Measurements from ENCODE around the gene ACBD6. TPM values are rescaled to one million over a fixed set of nuclear protein-coding genes. Genes with fewer than 3 reads are reported as not detected.

Gene ACBD6
- total and polyA plus RNA-seq, 2 experiments from 2014 or later, result 27.3 to 44.2 TPM

GRCh38 chr1:180504186-180504585 lies 1.8 kb upstream of the ACBD6 start:
- H3K4me2 ChIP-seq (ENCODE audit: unreplicated experiment), result no peak overlapping the region
- H3K4me3 ChIP-seq, result no peak overlapping the region
- no peaks in the 10 kb centered on the region for H3K9me3 ChIP-seq (ENCODE audit: low read depth)
- no peaks in the 10 kb centered on the region for H4K20me1 ChIP-seq (ENCODE audit: insufficient read depth)
- no peak overlapping the region for H2AFZ ChIP-seq
- H3K9me2 ChIP-seq (ENCODE audit: insufficient read depth), result no peaks in the 10 kb centered on the region
- H3K4me1 ChIP-seq (ENCODE audit: insufficient read depth), result peaks cover 32% of the 10 kb centered on the region
- in situ Hi-C loops (cut with MboI), result no loop called here
- peaks cover 29% of the 10 kb centered on the region for H3K79me2 ChIP-seq (ENCODE audit: insufficient read depth)
- H3K36me3 ChIP-seq (ENCODE audit: low read depth), result no peaks in the 10 kb centered on the region
- H3K27ac ChIP-seq, result no peak overlapping the region
- whole genome bisulfite sequencing, 2 experiments (ENCODE audit: low coverage in 1 of 2, low lambda C conversion rate in 2 of 2, missing lambda C conversion rate in 2 of 2), result 93 to 98% methylated on average over 3 of the region's 3 CpGs
- TF ChIP-seq EZH2phosphoT487 (IDR thresholded peaks at IDR 0.05; ENCODE audit: insufficient read depth, low read depth), result no peak
- no peak for TF ChIP-seq EZH2 (IDR thresholded peaks at IDR 0.05; ENCODE audit: insufficient read depth, poor library complexity, severe bottlenecking)
- no peaks in the 10 kb centered on the region for H3K27me3 ChIP-seq (replicated peaks; ENCODE audit: insufficient read depth)
- no peak overlapping the region for H3K9ac ChIP-seq
- H3F3A ChIP-seq (ENCODE audit: insufficient read depth), result peaks cover 12% of the 10 kb centered on the region
- DNase-seq, result no peak

GRCh38 chr1:180503280-180503862 lies 994 bp upstream of the ACBD6 start:
- peak overlapping the region; percentile 95 for H3K4me2 ChIP-seq (ENCODE audit: unreplicated experiment)
- no peaks in the 10 kb centered on the region for H3K9me2 ChIP-seq (ENCODE audit: insufficient read depth)
- peak overlapping the region; percentile 92 for H3K27ac ChIP-seq
- 0 out of 2 replicates have a peak, but pooled peaks cover under 1% of the 10 kb centered on the region for H3K36me3 ChIP-seq (ENCODE audit: low read depth)
- peak overlapping the region; percentile 99 for H2AFZ ChIP-seq
- no peaks in the 10 kb centered on the region for H4K20me1 ChIP-seq (ENCODE audit: insufficient read depth)
- H3K4me3 ChIP-seq, result peak overlapping the region; percentile 98
- H3F3A ChIP-seq (ENCODE audit: insufficient read depth), result peaks cover 12% of the 10 kb centered on the region
- no peaks in the 10 kb centered on the region for H3K9me3 ChIP-seq (ENCODE audit: low read depth)
- no peaks in the 10 kb centered on the region for H3K27me3 ChIP-seq (replicated peaks; ENCODE audit: insufficient read depth)
- TF ChIP-seq EZH2phosphoT487 (IDR thresholded peaks at IDR 0.05; ENCODE audit: insufficient read depth, low read depth), result no peak
- no peak for TF ChIP-seq EZH2 (IDR thresholded peaks at IDR 0.05; ENCODE audit: insufficient read depth, poor library complexity, severe bottlenecking)
- 8 to 10% methylated on average over 8 of the region's 8 CpGs for WGBS, 2 experiments (ENCODE audit: low coverage in 1 of 2, low lambda C conversion rate in 2 of 2, missing lambda C conversion rate in 2 of 2)
- H3K79me2 ChIP-seq (ENCODE audit: insufficient read depth), result peaks cover 37% of the 10 kb centered on the region
- in situ Hi-C loops (cut with MboI), result no loop called here
- peak; percentile 54 for DNase-seq
- peak overlapping the region; percentile 95 for H3K9ac ChIP-seq
- peaks cover 36% of the 10 kb centered on the region for H3K4me1 ChIP-seq (ENCODE audit: insufficient read depth)

- Histone ChIP-seq H3K4me2 (ENCODE audit: unreplicated experiment) (peak overlapping the region; percentile 95), H2AFZ (peak overlapping the region; percentile 99), H4K20me1 (ENCODE audit: insufficient read depth) (no peaks in the 10 kb centered on the region), H3K9me3 (ENCODE audit: low read depth) (no peaks in the 10 kb centered on the region), H3K36me3 (ENCODE audit: low read depth) (0 out of 2 replicates have a peak, but pooled peaks cover 4% of the 10 kb centered on the region), H3K27me3 (replicated peaks; ENCODE audit: insufficient read depth) (no peaks in the 10 kb centered on the region), H3K4me3 (peak overlapping the region; percentile 98), H3K4me1 (ENCODE audit: insufficient read depth) (peaks cover 29% of the 10 kb centered on the region), H3K79me2 (ENCODE audit: insufficient read depth) (peaks cover 52% of the 10 kb centered on the region), H3F3A (ENCODE audit: insufficient read depth) (peaks cover 12% of the 10 kb centered on the region), H3K27ac (peak overlapping the region; percentile 92), H3K9ac (peak overlapping the region; percentile 95), H3K9me2 (ENCODE audit: insufficient read depth) (no peaks in the 10 kb centered on the region)
- WGBS, 2 experiments (ENCODE audit: low coverage in 1 of 2, low lambda C conversion rate in 2 of 2, missing lambda C conversion rate in 2 of 2), result 0% methylated on average over 13 to 18 of the region's 18 CpGs
- peak; percentile 81 for DNase-seq
- no peak for TF ChIP-seq EZH2phosphoT487 (IDR thresholded peaks at IDR 0.05; ENCODE audit: insufficient read depth, low read depth)
- no peak for TF ChIP-seq EZH2 (IDR thresholded peaks at IDR 0.05; ENCODE audit: insufficient read depth, poor library complexity, severe bottlenecking)
- in situ Hi-C loops (cut with MboI), result no loop called here
These were observed 464 bp downstream of the ACBD6 start for GRCh38 chr1:180501865-180502360.

DNA sequence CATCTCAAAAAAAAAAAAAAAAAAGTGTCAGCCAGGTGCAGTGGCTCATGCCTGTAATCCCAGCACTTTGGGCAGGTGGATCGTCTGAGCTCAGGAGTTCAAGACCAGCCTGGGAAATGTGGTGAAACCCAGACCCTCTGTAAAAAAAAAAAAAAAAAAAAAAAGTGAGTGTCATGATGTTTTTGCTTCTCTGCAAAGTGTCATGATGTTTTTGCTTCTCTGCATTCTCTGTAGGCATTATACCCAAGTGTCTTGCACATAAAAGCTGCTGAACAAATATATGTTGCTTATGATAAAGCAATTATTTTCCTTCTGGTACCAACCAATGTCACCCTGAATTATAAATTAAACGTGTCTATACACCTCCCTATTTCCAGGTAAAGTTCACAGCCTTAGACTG lies 1.7 kb downstream of the ACBD6 start:
- H3K79me2 ChIP-seq (ENCODE audit: insufficient read depth), result peaks cover 63% of the 10 kb centered on the region
- WGBS, 2 experiments (ENCODE audit: low coverage in 1 of 2, low lambda C conversion rate in 2 of 2, missing lambda C conversion rate in 2 of 2), result 96 to 98% methylated on average over 2 of the region's 2 CpGs

More for the DNA sequence above, 1.7 kb downstream of the ACBD6 start:
- Histone ChIP-seq H3F3A (ENCODE audit: insufficient read depth) (peaks cover 12% of the 10 kb centered on the region), H3K9me2 (ENCODE audit: insufficient read depth) (no peaks in the 10 kb centered on the region), H4K20me1 (ENCODE audit: insufficient read depth) (no peaks in the 10 kb centered on the region), H3K36me3 (ENCODE audit: low read depth) (0 out of 2 replicates have a peak, but pooled peaks cover 4% of the 10 kb centered on the region), H3K4me1 (ENCODE audit: insufficient read depth) (peaks cover 29% of the 10 kb centered on the region), H3K27me3 (replicated peaks; ENCODE audit: insufficient read depth) (no peaks in the 10 kb centered on the region), H3K4me2 (ENCODE audit: unreplicated experiment) (peak overlapping the region; percentile 95), H3K9me3 (ENCODE audit: low read depth) (no peaks in the 10 kb centered on the region), H3K27ac (no peak overlapping the region), H3K4me3 (peak overlapping the region; percentile 98), H2AFZ (no peak overlapping the region), H3K9ac (no peak overlapping the region)
- TF ChIP-seq EZH2 (IDR thresholded peaks at IDR 0.05; ENCODE audit: insufficient read depth, poor library complexity, severe bottlenecking) (no peak), EZH2phosphoT487 (IDR thresholded peaks at IDR 0.05; ENCODE audit: insufficient read depth, low read depth) (no peak)
- DNase-seq, result no peak
- in situ Hi-C loops (cut with MboI), result no loop called here

All from GM23248 (cell line).